A673 (cell line): ENCODE results near the gene TMEM95. TPM values are rescaled to one million over a fixed set of nuclear protein-coding genes. Genes with fewer than 3 reads are reported as not detected.

Source experiments
- BruUV-seq: library from RNA; stranded (reverse); fragments of 400-500 nt; replicated peaks from 2 replicates; lab custom pipeline; 2021; lab: Mats Ljungman, UMichigan
- CTCF ChIA-PET: fragments of 300-600 bp; sonication (Branson Sonifier 250); formaldehyde crosslinking; loops from one replicate; lab custom pipeline; 2022; ENCODE audit warnings: antibody characterized with exemption; lab: Charles Lee
- POLR2A ChIA-PET: fragments of 300-600 bp; sonication (Branson Sonifier 250); formaldehyde crosslinking; loops from one replicate; lab custom pipeline; 2022; ENCODE audit warnings: antibody characterized with exemption; ENCODE audit not compliant: low non-redundant PET; lab: Charles Lee
- DNase-seq: peaks from one replicate; pipeline ENCODE4 v3.0.0-alpha.2; 2015; ENCODE audit warnings: low spot score
- H3K27ac ChIP-seq: fragments of 200-600 bp; sonication (generic); 2 replicates; pipeline ENCODE4 v1.5.1; 2016; ENCODE audit warnings: mixed run types, low read depth, mild to moderate bottlenecking, mixed read lengths, antibody characterized with exemption, low read length; ENCODE audit not compliant: poor library complexity, severe bottlenecking
- H3K27me3 ChIP-seq: fragments of 200-600 bp; sonication (generic); replicated peaks from 2 replicates; pipeline ENCODE4 v1.6.1; 2017; ENCODE audit warnings: mixed run types, low read depth, mild to moderate bottlenecking, mixed read lengths, antibody characterized with exemption, low read length; ENCODE audit not compliant: insufficient read depth, poor library complexity
- H3K36me3 ChIP-seq: fragments of 200-600 bp; sonication (generic); 2 replicates; pipeline ENCODE4 v1.6.1; 2016; ENCODE audit warnings: mixed run types, mild to moderate bottlenecking, mixed read lengths, antibody characterized with exemption, low read length; ENCODE audit not compliant: insufficient read depth, poor library complexity, severe bottlenecking
- H3K4me1 ChIP-seq: fragments of 200-600 bp; sonication (generic); 2 replicates; pipeline ENCODE4 v1.6.1; 2017; ENCODE audit warnings: mixed run types, mild to moderate bottlenecking, mixed read lengths, antibody characterized with exemption, low read length; ENCODE audit not compliant: insufficient read depth, poor library complexity, severe bottlenecking
- H3K4me3 ChIP-seq: fragments of 200-600 bp; sonication (generic); 2 replicates; pipeline ENCODE4 v1.5.1; 2016; ENCODE audit warnings: low read depth, mixed run types, mild to moderate bottlenecking, mixed read lengths, low read length; ENCODE audit not compliant: poor library complexity, severe bottlenecking
- H3K9me3 ChIP-seq: fragments of 200-600 bp; sonication (generic); 2 replicates; pipeline ENCODE4 v1.6.1; 2016; ENCODE audit warnings: mixed run types, low read depth, mild to moderate bottlenecking, mixed read lengths, antibody characterized with exemption, low read length; ENCODE audit not compliant: poor library complexity, severe bottlenecking
- EZH2 ChIP-seq: fragments of 200-600 bp; sonication (generic); IDR thresholded peaks from 2 replicates; pipeline ENCODE4 v1.6.1; 2017; ENCODE audit warnings: borderline replicate concordance, low read depth, mild to moderate bottlenecking, mixed read lengths, antibody characterized with exemption, low read length; ENCODE audit not compliant: poor library complexity, severe bottlenecking
- intact Hi-C: fragments of 100-400 bp; cut with micrococcal nuclease; formaldehyde crosslinking; loops from one replicate; pipeline ENCODE4 v1.10.0; 2022; ENCODE audit not compliant: unreplicated experiment
- total RNA-seq: library from RNA; stranded (reverse); gene quantifications from 2 replicates; pipeline ENCODE4 v1.2.3, GENCODE V29; 2021
- TF ChIP-seq, protein P1 (sequence below): fragments of 300-800, 200-600 bp; sonication (generic); conservative IDR thresholded peaks from 2 replicates; pipeline ENCODE4 v1.5.1; 2017; ENCODE audit warnings: low read depth, mild to moderate bottlenecking, antibody characterized with exemption, low read length, moderate library complexity, mixed read lengths

The TMEM95 gene
- total RNA-seq, 1 experiment from 2014 or later: not detected

DNA sequence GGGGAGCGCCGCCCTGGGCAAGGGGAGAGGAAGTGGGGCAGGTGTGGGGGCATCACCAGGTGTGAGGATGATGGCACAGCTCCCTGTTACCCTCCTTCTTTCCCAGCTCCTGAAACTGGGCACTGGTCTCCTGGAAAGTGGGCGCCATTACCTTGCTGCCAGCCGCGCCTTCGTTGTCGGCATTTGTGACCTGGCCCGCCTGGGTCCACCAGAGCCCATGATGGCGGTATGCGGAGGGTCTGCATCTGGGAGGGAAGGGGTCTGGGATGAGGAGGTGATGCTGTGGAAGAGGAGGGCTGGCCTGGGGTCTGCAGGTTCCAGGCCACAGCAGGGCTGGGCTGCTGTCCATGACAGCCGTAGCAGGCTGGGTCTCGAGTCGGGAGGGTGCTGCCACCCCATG is 13.1 kb upstream of the TMEM95 start:
- intact Hi-C loops: no loop called here
- H3K27me3 ChIP-seq: no peaks in the 10 kb centered on the region
- no peak for DNase-seq
- no TSS peak for BruUV-seq
- no peak overlapping the region for H3K27ac ChIP-seq
- H3K4me3 ChIP-seq: no peak overlapping the region
- CTCF ChIA-PET: no interaction called here
- no peaks in the 10 kb centered on the region for H3K4me1 ChIP-seq
- H3K9me3 ChIP-seq: no peaks in the 10 kb centered on the region
- TF ChIP-seq, protein P1, sequence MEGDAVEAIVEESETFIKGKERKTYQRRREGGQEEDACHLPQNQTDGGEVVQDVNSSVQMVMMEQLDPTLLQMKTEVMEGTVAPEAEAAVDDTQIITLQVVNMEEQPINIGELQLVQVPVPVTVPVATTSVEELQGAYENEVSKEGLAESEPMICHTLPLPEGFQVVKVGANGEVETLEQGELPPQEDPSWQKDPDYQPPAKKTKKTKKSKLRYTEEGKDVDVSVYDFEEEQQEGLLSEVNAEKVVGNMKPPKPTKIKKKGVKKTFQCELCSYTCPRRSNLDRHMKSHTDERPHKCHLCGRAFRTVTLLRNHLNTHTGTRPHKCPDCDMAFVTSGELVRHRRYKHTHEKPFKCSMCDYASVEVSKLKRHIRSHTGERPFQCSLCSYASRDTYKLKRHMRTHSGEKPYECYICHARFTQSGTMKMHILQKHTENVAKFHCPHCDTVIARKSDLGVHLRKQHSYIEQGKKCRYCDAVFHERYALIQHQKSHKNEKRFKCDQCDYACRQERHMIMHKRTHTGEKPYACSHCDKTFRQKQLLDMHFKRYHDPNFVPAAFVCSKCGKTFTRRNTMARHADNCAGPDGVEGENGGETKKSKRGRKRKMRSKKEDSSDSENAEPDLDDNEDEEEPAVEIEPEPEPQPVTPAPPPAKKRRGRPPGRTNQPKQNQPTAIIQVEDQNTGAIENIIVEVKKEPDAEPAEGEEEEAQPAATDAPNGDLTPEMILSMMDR: no peak
- no peak for TF ChIP-seq EZH2
- POLR2A ChIA-PET: no interaction called here
- H3K36me3 ChIP-seq: no peaks in the 10 kb centered on the region

DNA sequence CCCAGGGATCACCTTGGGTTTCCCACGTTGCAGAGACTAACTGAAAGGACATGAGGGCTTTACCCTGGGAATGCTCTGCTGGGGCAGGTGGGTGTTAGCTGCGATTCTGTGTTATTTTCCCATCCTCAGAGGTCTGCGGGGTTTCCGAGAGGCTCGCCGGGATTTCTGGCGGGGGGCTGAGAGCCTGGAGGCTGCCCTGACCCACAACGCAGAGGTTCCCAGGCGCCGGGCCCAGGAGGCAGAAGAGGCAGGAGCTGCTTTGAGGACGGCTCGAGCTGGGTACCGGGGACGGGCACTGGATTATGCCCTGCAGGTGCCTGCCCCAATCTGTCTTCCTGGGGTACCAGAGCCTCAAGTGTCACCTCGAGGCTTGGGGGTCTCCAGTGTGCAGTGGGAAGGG is 11.7 kb upstream of the TMEM95 start:
- no TSS peak for BruUV-seq
- POLR2A ChIA-PET: no interaction called here

GRCh38 chr17:7346761-7347614 is 8.0 kb upstream of the TMEM95 start:
- POLR2A ChIA-PET: no interaction called here
- no peaks in the 10 kb centered on the region for H3K9me3 ChIP-seq
- H3K4me1 ChIP-seq: peaks cover 24% of the 10 kb centered on the region
- no TSS peak for BruUV-seq
- TF ChIP-seq, protein P1: no peak
- TF ChIP-seq EZH2: no peak
- H3K36me3 ChIP-seq: no peaks in the 10 kb centered on the region
- no peak overlapping the region for H3K27ac ChIP-seq
- no peak overlapping the region for H3K4me3 ChIP-seq
- no peak for DNase-seq
- no peaks in the 10 kb centered on the region for H3K27me3 ChIP-seq
- CTCF ChIA-PET: no interaction called here
- intact Hi-C loops: loop anchor here (1.0 to 5.0 kb wide), 3 partner anchors 50 to 300 kb away; no protein-coding TSS in a partner anchor

More for the DNA sequence above, 11.7 kb upstream of the TMEM95 start:
- intact Hi-C loops: no loop called here
- CTCF ChIA-PET: no interaction called here
- H3K9me3 ChIP-seq: no peaks in the 10 kb centered on the region
- DNase-seq: no peak
- H3K36me3 ChIP-seq: no peaks in the 10 kb centered on the region
- TF ChIP-seq EZH2: no peak
- TF ChIP-seq, protein P1: no peak
- H3K27me3 ChIP-seq: no peaks in the 10 kb centered on the region
- no peaks in the 10 kb centered on the region for H3K4me1 ChIP-seq
- H3K4me3 ChIP-seq: no peak overlapping the region
- H3K27ac ChIP-seq: no peak overlapping the region
